Peyer's patch (tissue), 4 donors: ENCODE data around the gene GLRX3.

Source experiments
- CTCF ChIP-seq, 6 experiments: fragments of 450-650 bp in 4 of 6; fragments of 200-600 bp in 2 of 6; sonication (generic) in 1 of 6; IDR thresholded peaks; one replicate each; pipeline ENCODE4 v1.5.1; 2017 to 2019; ENCODE audit warnings: antibody characterized with exemption in 6 of 6, mild to moderate bottlenecking in 3 of 6, moderate library complexity in 1 of 6
- POLR2A ChIP-seq, 2 donors: fragments of 450-650 bp; IDR thresholded peaks; one replicate each; pipeline ENCODE4 v1.5.1; 2017; ENCODE audit warnings: antibody characterized with exemption in 2 of 2, mild to moderate bottlenecking in 2 of 2, moderate library complexity in 2 of 2

GRCh38 chr10:130188195-130189175 lies 52.3 kb downstream of the GLRX3 start:
- TF ChIP-seq POLR2A (IDR thresholded peaks at IDR 0.05) (no peak), CTCF (IDR thresholded peaks at IDR 0.05) (no peak)
